ENCODE measurements around the gene DMD. TPM values are rescaled to one million over a fixed set of nuclear protein-coding genes. Genes with fewer than 3 reads are reported as not detected.

The DMD gene
- total RNA-seq, 1 experiment from 2014 or later, result 2.2 TPM

- Histone ChIP-seq H3K27me3 (ENCODE audit: control insufficient read depth, insufficient read depth, low read length) (no peaks in the 10 kb centered on the region), H3K27ac (ENCODE audit: low read length) (no peak overlapping the region), H3K4me3 (ENCODE audit: low read depth in 2 of 2, low read length in 2 of 2) (no peak overlapping the region), H3K9me3 (ENCODE audit: control insufficient read depth, insufficient read depth, low read depth, low read length) (no peaks in the 10 kb centered on the region), H3K4me1 (ENCODE audit: control insufficient read depth, insufficient read depth, low read length) (no peaks in the 10 kb centered on the region), H3K36me3 (ENCODE audit: control insufficient read depth, insufficient read depth, low read length) (no peaks in the 10 kb centered on the region)
- DNase-seq (ENCODE audit: low read depth, low spot score) (no peak), ATAC-seq (no peak)
- TF ChIP-seq CTCF (IDR thresholded peaks at IDR 0.05) (no peak), SIN3A (IDR thresholded peaks at IDR 0.05; ENCODE audit: borderline replicate concordance, insufficient read depth, low read depth, low read length) (no peak), REST (IDR thresholded peaks at IDR 0.05; ENCODE audit: insufficient read depth in 1 of 2, low read depth in 2 of 2, low read length in 1 of 2) (no peak), TCF7L2 (IDR thresholded peaks at IDR 0.05; ENCODE audit: low read depth, low read length) (no peak), POLR2AphosphoS5 (IDR thresholded peaks at IDR 0.05; ENCODE audit: low read depth, low read length) (no peak)
- ChIA-PET CTCF (no interaction called here), POLR2A (no interaction called here)
- in situ Hi-C loops (cut with HindIII; ENCODE audit: low pct_unique_long_range_greater_than_20kb, low sequenced_read_pairs), result no loop called here
- intact Hi-C loops (cut with micrococcal nuclease; ENCODE audit: unreplicated experiment), result no loop called here
- BruUV-seq (replicated peaks), result no TSS peak
Measured at GRCh38 chrX:33062041-33062440, 149.3 kb downstream of the DMD start.

GRCh38 chrX:33053001-33053400 lies 158.3 kb downstream of the DMD start:
- no TSS peak for BruUV-seq (replicated peaks)
- ATAC-seq (no peak), DNase-seq (ENCODE audit: low read depth, low spot score) (no peak)
- CTCF ChIA-PET, result no interaction called here
- in situ Hi-C loops (cut with HindIII; ENCODE audit: low pct_unique_long_range_greater_than_20kb, low sequenced_read_pairs) (no loop called here), intact Hi-C loops (cut with micrococcal nuclease; ENCODE audit: unreplicated experiment) (no loop called here)
- Histone ChIP-seq H3K27me3 (ENCODE audit: control insufficient read depth, insufficient read depth, low read length) (no peaks in the 10 kb centered on the region), H3K4me3 (ENCODE audit: low read depth in 2 of 2, low read length in 2 of 2) (no peak overlapping the region), H3K27ac (ENCODE audit: low read length) (no peak overlapping the region), H3K36me3 (ENCODE audit: control insufficient read depth, insufficient read depth, low read length) (no peaks in the 10 kb centered on the region), H3K9me3 (ENCODE audit: control insufficient read depth, insufficient read depth, low read depth, low read length) (no peaks in the 10 kb centered on the region), H3K4me1 (ENCODE audit: control insufficient read depth, insufficient read depth, low read length) (no peaks in the 10 kb centered on the region)
- POLR2A ChIA-PET, result no interaction called here
- TF ChIP-seq POLR2AphosphoS5 (IDR thresholded peaks at IDR 0.05; ENCODE audit: low read depth, low read length), result no peak

- CTCF ChIA-PET, result no interaction called here
- intact Hi-C loops (cut with micrococcal nuclease; ENCODE audit: unreplicated experiment) (no loop called here), in situ Hi-C loops (cut with HindIII; ENCODE audit: low pct_unique_long_range_greater_than_20kb, low sequenced_read_pairs) (no loop called here)
- DNase-seq (ENCODE audit: low read depth, low spot score) (no peak), ATAC-seq (no peak)
- POLR2A ChIA-PET, result no interaction called here
- Histone ChIP-seq H3K36me3 (ENCODE audit: control insufficient read depth, insufficient read depth, low read length) (no peaks in the 10 kb centered on the region), H3K27ac (ENCODE audit: low read length) (no peak overlapping the region), H3K4me3 (ENCODE audit: low read depth in 2 of 2, low read length in 2 of 2) (no peak overlapping the region), H3K27me3 (ENCODE audit: control insufficient read depth, insufficient read depth, low read length) (no peaks in the 10 kb centered on the region), H3K4me1 (ENCODE audit: control insufficient read depth, insufficient read depth, low read length) (no peaks in the 10 kb centered on the region), H3K9me3 (ENCODE audit: control insufficient read depth, insufficient read depth, low read depth, low read length) (no peaks in the 10 kb centered on the region)
- TF ChIP-seq TCF7L2 (IDR thresholded peaks at IDR 0.05; ENCODE audit: low read depth, low read length), result no peak
- TF ChIP-seq CTCF (IDR thresholded peaks at IDR 0.05), result no peak
- no peak for TF ChIP-seq POLR2AphosphoS5 (IDR thresholded peaks at IDR 0.05; ENCODE audit: low read depth, low read length)
- TF ChIP-seq SIN3A (IDR thresholded peaks at IDR 0.05; ENCODE audit: borderline replicate concordance, insufficient read depth, low read depth, low read length), result no peak
- no peak for TF ChIP-seq REST (IDR thresholded peaks at IDR 0.05; ENCODE audit: insufficient read depth in 1 of 2, low read depth in 2 of 2, low read length in 1 of 2)
- no TSS peak for BruUV-seq (replicated peaks)
Measured at GRCh38 chrX:33045882-33046281, 165.5 kb downstream of the DMD start.

Measured in Panc1 (cell line).